ENCODE measurements around the gene CEP57L1.

Gene CEP57L1

GRCh38 chr6:109153752-109154151, 58.4 kb downstream of the CEP57L1 start:
- no peaks in the 10 kb centered on the region for H3K27me3 ChIP-seq (ENCODE audit: insufficient read depth, poor library complexity, severe bottlenecking)
- no peak for DNase-seq (ENCODE audit: low read depth in 1 of 2, low spot score in 1 of 2)
- no peak overlapping the region for H3K27ac ChIP-seq (replicated peaks)
- H3K4me3 ChIP-seq (replicated peaks; ENCODE audit: insufficient read depth, low read length) = no peak overlapping the region
- TF ChIP-seq, protein P1, sequence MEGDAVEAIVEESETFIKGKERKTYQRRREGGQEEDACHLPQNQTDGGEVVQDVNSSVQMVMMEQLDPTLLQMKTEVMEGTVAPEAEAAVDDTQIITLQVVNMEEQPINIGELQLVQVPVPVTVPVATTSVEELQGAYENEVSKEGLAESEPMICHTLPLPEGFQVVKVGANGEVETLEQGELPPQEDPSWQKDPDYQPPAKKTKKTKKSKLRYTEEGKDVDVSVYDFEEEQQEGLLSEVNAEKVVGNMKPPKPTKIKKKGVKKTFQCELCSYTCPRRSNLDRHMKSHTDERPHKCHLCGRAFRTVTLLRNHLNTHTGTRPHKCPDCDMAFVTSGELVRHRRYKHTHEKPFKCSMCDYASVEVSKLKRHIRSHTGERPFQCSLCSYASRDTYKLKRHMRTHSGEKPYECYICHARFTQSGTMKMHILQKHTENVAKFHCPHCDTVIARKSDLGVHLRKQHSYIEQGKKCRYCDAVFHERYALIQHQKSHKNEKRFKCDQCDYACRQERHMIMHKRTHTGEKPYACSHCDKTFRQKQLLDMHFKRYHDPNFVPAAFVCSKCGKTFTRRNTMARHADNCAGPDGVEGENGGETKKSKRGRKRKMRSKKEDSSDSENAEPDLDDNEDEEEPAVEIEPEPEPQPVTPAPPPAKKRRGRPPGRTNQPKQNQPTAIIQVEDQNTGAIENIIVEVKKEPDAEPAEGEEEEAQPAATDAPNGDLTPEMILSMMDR (IDR thresholded peaks at IDR 0.05; ENCODE audit: insufficient read depth, low read length) = no peak
- no peak for TF ChIP-seq POLR2AphosphoS5 (IDR thresholded peaks at IDR 0.05; ENCODE audit: low read depth)
- no peak for TF ChIP-seq SPI1 (IDR thresholded peaks at IDR 0.05; ENCODE audit: borderline replicate concordance, low read depth)
- TF ChIP-seq, protein P2, sequence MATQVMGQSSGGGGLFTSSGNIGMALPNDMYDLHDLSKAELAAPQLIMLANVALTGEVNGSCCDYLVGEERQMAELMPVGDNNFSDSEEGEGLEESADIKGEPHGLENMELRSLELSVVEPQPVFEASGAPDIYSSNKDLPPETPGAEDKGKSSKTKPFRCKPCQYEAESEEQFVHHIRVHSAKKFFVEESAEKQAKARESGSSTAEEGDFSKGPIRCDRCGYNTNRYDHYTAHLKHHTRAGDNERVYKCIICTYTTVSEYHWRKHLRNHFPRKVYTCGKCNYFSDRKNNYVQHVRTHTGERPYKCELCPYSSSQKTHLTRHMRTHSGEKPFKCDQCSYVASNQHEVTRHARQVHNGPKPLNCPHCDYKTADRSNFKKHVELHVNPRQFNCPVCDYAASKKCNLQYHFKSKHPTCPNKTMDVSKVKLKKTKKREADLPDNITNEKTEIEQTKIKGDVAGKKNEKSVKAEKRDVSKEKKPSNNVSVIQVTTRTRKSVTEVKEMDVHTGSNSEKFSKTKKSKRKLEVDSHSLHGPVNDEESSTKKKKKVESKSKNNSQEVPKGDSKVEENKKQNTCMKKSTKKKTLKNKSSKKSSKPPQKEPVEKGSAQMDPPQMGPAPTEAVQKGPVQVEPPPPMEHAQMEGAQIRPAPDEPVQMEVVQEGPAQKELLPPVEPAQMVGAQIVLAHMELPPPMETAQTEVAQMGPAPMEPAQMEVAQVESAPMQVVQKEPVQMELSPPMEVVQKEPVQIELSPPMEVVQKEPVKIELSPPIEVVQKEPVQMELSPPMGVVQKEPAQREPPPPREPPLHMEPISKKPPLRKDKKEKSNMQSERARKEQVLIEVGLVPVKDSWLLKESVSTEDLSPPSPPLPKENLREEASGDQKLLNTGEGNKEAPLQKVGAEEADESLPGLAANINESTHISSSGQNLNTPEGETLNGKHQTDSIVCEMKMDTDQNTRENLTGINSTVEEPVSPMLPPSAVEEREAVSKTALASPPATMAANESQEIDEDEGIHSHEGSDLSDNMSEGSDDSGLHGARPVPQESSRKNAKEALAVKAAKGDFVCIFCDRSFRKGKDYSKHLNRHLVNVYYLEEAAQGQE (IDR thresholded peaks at IDR 0.05; ENCODE audit: insufficient replicate concordance, low read depth) = no peak
- no peak for TF ChIP-seq GABPA (IDR thresholded peaks at IDR 0.05; ENCODE audit: low read depth)

- DNase-seq (ENCODE audit: low read depth in 1 of 2, low spot score in 1 of 2) = no peak
- Histone ChIP-seq H3K27ac (replicated peaks) (no peak overlapping the region), H3K27me3 (ENCODE audit: insufficient read depth, poor library complexity, severe bottlenecking) (no peaks in the 10 kb centered on the region), H3K4me3 (replicated peaks; ENCODE audit: insufficient read depth, low read length) (no peak overlapping the region)
- TF ChIP-seq POLR2AphosphoS5 (IDR thresholded peaks at IDR 0.05; ENCODE audit: low read depth) = no peak
- TF ChIP-seq SPI1 (IDR thresholded peaks at IDR 0.05; ENCODE audit: borderline replicate concordance, low read depth) = no peak
- no peak for TF ChIP-seq GABPA (IDR thresholded peaks at IDR 0.05; ENCODE audit: low read depth)
- TF ChIP-seq, protein P1 (IDR thresholded peaks at IDR 0.05; ENCODE audit: insufficient read depth, low read length) = no peak
- TF ChIP-seq, protein P2 (IDR thresholded peaks at IDR 0.05; ENCODE audit: insufficient replicate concordance, low read depth) = no peak
Measured at GRCh38 chr6:109164331-109164730, 69.0 kb downstream of the CEP57L1 start.

- no peak overlapping the region for H3K27ac ChIP-seq (replicated peaks)
- no peak overlapping the region for H3K4me3 ChIP-seq (replicated peaks; ENCODE audit: insufficient read depth, low read length)
- TF ChIP-seq POLR2AphosphoS5 (IDR thresholded peaks at IDR 0.05; ENCODE audit: low read depth) (no peak), SPI1 (IDR thresholded peaks at IDR 0.05; ENCODE audit: borderline replicate concordance, low read depth) (no peak), GABPA (IDR thresholded peaks at IDR 0.05; ENCODE audit: low read depth) (no peak)
- TF ChIP-seq, protein P1 (IDR thresholded peaks at IDR 0.05; ENCODE audit: insufficient read depth, low read length) = no peak
- TF ChIP-seq, protein P2 (IDR thresholded peaks at IDR 0.05; ENCODE audit: insufficient replicate concordance, low read depth) = no peak
- no peak for DNase-seq (ENCODE audit: low read depth in 1 of 2, low spot score in 1 of 2)
- H3K27me3 ChIP-seq (ENCODE audit: insufficient read depth, poor library complexity, severe bottlenecking) = no peaks in the 10 kb centered on the region
Measured at GRCh38 chr6:109165392-109165974, 70.2 kb downstream of the CEP57L1 start.

All from HL-60 (cell line).